ENCODE measurements around the gene TLCD2. TPM values are rescaled to one million over a fixed set of nuclear protein-coding genes. Genes with fewer than 3 reads are reported as not detected.
A peak's percentile ranks its signal among the peaks of the same experiment; 100 is the strongest.

The TLCD2 gene
- total RNA-seq, 3 donors from 2014 or later = 29.0 to 45.6 (median 37.6) TPM

- ATAC-seq = no peak
- Histone ChIP-seq H3K9me3 (no peaks in the 10 kb centered on the region), H3K4me1 (ENCODE audit: low read depth) (peaks cover 3% of the 10 kb centered on the region), H3K36me3 (ENCODE audit: low read depth) (peaks cover 2% of the 10 kb centered on the region), H3K4me3 (no peak overlapping the region)
- no peak for TF ChIP-seq CTCF (IDR thresholded peaks at IDR 0.05)
- intact Hi-C loops (cut with DNase I, micrococcal nuclease) = no loop called here
- DNase-seq = no peak
Measured at GRCh38 chr17:1732833-1733321, 22.7 kb upstream of the TLCD2 start.

GRCh38 chr17:1732241-1732832 is 22.2 kb upstream of the TLCD2 start:
- DNase-seq (no peak), ATAC-seq (no peak)
- peaks cover 3% of the 10 kb centered on the region for H3K4me1 ChIP-seq (ENCODE audit: low read depth)
- intact Hi-C loops (cut with DNase I, micrococcal nuclease) = no loop called here
- no peak overlapping the region for H3K4me3 ChIP-seq
- TF ChIP-seq CTCF (IDR thresholded peaks at IDR 0.05) = no peak
- peaks cover 1% of the 10 kb centered on the region for H3K36me3 ChIP-seq (ENCODE audit: low read depth)
- H3K9me3 ChIP-seq = no peaks in the 10 kb centered on the region

GRCh38 chr17:1731194-1731506 is 21.0 kb upstream of the TLCD2 start:
- DNase-seq (no peak), ATAC-seq (no peak)
- no peak for TF ChIP-seq CTCF (IDR thresholded peaks at IDR 0.05)
- no peaks in the 10 kb centered on the region for H3K36me3 ChIP-seq (ENCODE audit: low read depth)
- intact Hi-C loops (cut with DNase I, micrococcal nuclease) = no loop called here
- H3K4me1 ChIP-seq (ENCODE audit: low read depth) = peaks cover 8% of the 10 kb centered on the region
- no peaks in the 10 kb centered on the region for H3K9me3 ChIP-seq
- H3K4me3 ChIP-seq = no peak overlapping the region

- Histone ChIP-seq H3K4me1 (ENCODE audit: low read depth) (peaks cover 11% of the 10 kb centered on the region), H3K36me3 (ENCODE audit: low read depth) (no peaks in the 10 kb centered on the region), H3K9me3 (no peaks in the 10 kb centered on the region), H3K4me3 (no peak overlapping the region)
- ATAC-seq = peak; percentile 55
- intact Hi-C loops (cut with DNase I, micrococcal nuclease) = no loop called here
- no peak for TF ChIP-seq CTCF (IDR thresholded peaks at IDR 0.05)
- peak; percentile 65 to 85 (median 67) for DNase-seq
Measured at GRCh38 chr17:1730326-1731193, 20.4 kb upstream of the TLCD2 start.

- intact Hi-C loops (cut with DNase I, micrococcal nuclease) = no loop called here
- no peak for DNase-seq
- Histone ChIP-seq H3K9me3 (no peaks in the 10 kb centered on the region), H3K4me1 (ENCODE audit: low read depth) (peaks cover 16% of the 10 kb centered on the region), H3K4me3 (no peak overlapping the region), H3K36me3 (ENCODE audit: low read depth) (no peaks in the 10 kb centered on the region)
- TF ChIP-seq CTCF (IDR thresholded peaks at IDR 0.05) = no peak
- no peak for ATAC-seq
Measured at GRCh38 chr17:1729966-1730325, 19.8 kb upstream of the TLCD2 start.
